Neural crest cell (in vitro differentiated cells): ENCODE results near the gene RNASEH2A. TPM values are rescaled to one million over a fixed set of nuclear protein-coding genes. Genes with fewer than 3 reads are reported as not detected.
"Not testable (repeated sequence)": the region's sequence is repeated elsewhere in the genome, so short reads cannot be mapped to it uniquely, and the experiment has no call there.

Source experiments
- DNase-seq: peaks from one replicate; pipeline ENCODE4 v3.0.0; 2021; ENCODE audit warnings: low read depth, mixed read lengths, low spot score
- H3K27ac Mint-ChIP-seq: one replicate; pipeline ENCODE4 v1.8.0; 2021; ENCODE audit warnings: mild to moderate bottlenecking, mixed read lengths; ENCODE audit not compliant: unreplicated experiment
- H3K27me3 Mint-ChIP-seq: 2 replicates; pipeline ENCODE4 v1.8.0; 2021; ENCODE audit warnings: low read depth, mild to moderate bottlenecking, mixed read lengths
- H3K36me3 Mint-ChIP-seq: 2 replicates; pipeline ENCODE4 v1.8.0; 2021; ENCODE audit warnings: low read depth, mild to moderate bottlenecking, mixed read lengths
- H3K4me1 Mint-ChIP-seq: 2 replicates; pipeline ENCODE4 v1.8.0; 2021; ENCODE audit warnings: mixed read lengths
- H3K4me3 Mint-ChIP-seq: one replicate; pipeline ENCODE4 v1.8.0; 2021; ENCODE audit warnings: mild to moderate bottlenecking, mixed read lengths
- H3K9me3 Mint-ChIP-seq: 2 replicates; pipeline ENCODE4 v1.8.0; 2021; ENCODE audit warnings: mixed read lengths
- CTCF ChIP-seq: fragments of 200-600 bp; sonication (generic); conservative IDR thresholded peaks from 2 replicates; pipeline ENCODE4 v1.5.0; 2021; ENCODE audit warnings: antibody characterized with exemption, mild to moderate bottlenecking
- total RNA-seq: library from RNA; stranded (reverse); gene quantifications from 2 replicates; pipeline ENCODE4 v1.2.1, GENCODE V29; 2021

Gene RNASEH2A
- total RNA-seq, 1 donor from 2014 or later = 87.4 TPM

GRCh38 chr19:12804051-12804450 is 2.3 kb upstream of the RNASEH2A start:
- Mint-ChIP-seq H3K36me3 (peaks cover 8% of the 10 kb centered on the region), H3K27me3 (no peaks in the 10 kb centered on the region), H3K4me1 (peaks cover 33% of the 10 kb centered on the region), H3K4me3 (peak overlapping the region; percentile 57), H3K9me3 (no peaks in the 10 kb centered on the region), H3K27ac (no peak overlapping the region)
- TF ChIP-seq CTCF = no peak
- DNase-seq = no peak

GRCh38 chr19:12815088-12815487 is 8.7 kb downstream of the RNASEH2A start:
- H3K27me3 Mint-ChIP-seq = no peaks in the 10 kb centered on the region
- H3K4me1 Mint-ChIP-seq = no peaks in the 10 kb centered on the region
- no peaks in the 10 kb centered on the region for H3K9me3 Mint-ChIP-seq
- H3K27ac Mint-ChIP-seq = no peak overlapping the region
- H3K4me3 Mint-ChIP-seq = no peak overlapping the region
- DNase-seq = no peak
- peaks cover 2% of the 10 kb centered on the region for H3K36me3 Mint-ChIP-seq
- TF ChIP-seq CTCF = no peak

GRCh38 chr19:12817188-12817587 is 10.8 kb downstream of the RNASEH2A start:
- not testable (repeated sequence) for DNase-seq, H3K36me3 Mint-ChIP-seq, H3K27me3 Mint-ChIP-seq, H3K4me1 Mint-ChIP-seq, H3K27ac Mint-ChIP-seq, H3K4me3 Mint-ChIP-seq, H3K9me3 Mint-ChIP-seq

- not testable (repeated sequence) for H3K4me1 Mint-ChIP-seq, H3K36me3 Mint-ChIP-seq, H3K27me3 Mint-ChIP-seq, H3K4me3 Mint-ChIP-seq, H3K27ac Mint-ChIP-seq, DNase-seq, H3K9me3 Mint-ChIP-seq
These were observed 11.4 kb downstream of the RNASEH2A start for GRCh38 chr19:12817810-12818209.

- Mint-ChIP-seq H3K4me1 (peaks cover 4% of the 10 kb centered on the region), H3K27me3 (peaks cover 16% of the 10 kb centered on the region), H3K9me3 (peaks cover 3% of the 10 kb centered on the region), H3K36me3 (no peaks in the 10 kb centered on the region), H3K4me3 (no peak overlapping the region), H3K27ac (no peak overlapping the region)
- no peak for TF ChIP-seq CTCF
- no peak for DNase-seq
These were observed 15.4 kb downstream of the RNASEH2A start for GRCh38 chr19:12821761-12822160.

GRCh38 chr19:12825254-12826131 is 19.1 kb downstream of the RNASEH2A start:
- H3K4me1 Mint-ChIP-seq = peaks cover 4% of the 10 kb centered on the region
- no peaks in the 10 kb centered on the region for H3K36me3 Mint-ChIP-seq
- no peak overlapping the region for H3K27ac Mint-ChIP-seq
- peaks cover 43% of the 10 kb centered on the region for H3K27me3 Mint-ChIP-seq
- TF ChIP-seq CTCF = peak; percentile 68
- H3K9me3 Mint-ChIP-seq = peaks cover 3% of the 10 kb centered on the region
- no peak overlapping the region for H3K4me3 Mint-ChIP-seq
- peak; percentile 68 for DNase-seq
